Trophoblast cell (in vitro differentiated cells and primary cell): Measurements from ENCODE around the gene NXN.

Experiments used
- DNase-seq, 2 donors: peaks; one replicate each; pipeline ENCODE4 v3.0.0-alpha.2; 2016
- H2AFZ ChIP-seq: 2 replicates; pipeline ENCODE4 v1.6.1; 2013; ENCODE audit warnings: low read length, moderate library complexity, mild to moderate bottlenecking; ENCODE audit not compliant: insufficient read depth, poor library complexity
- H2AK5ac ChIP-seq: 2 replicates; pipeline ENCODE4 v1.6.1; 2013; ENCODE audit warnings: mild to moderate bottlenecking, low read length
- H2BK120ac ChIP-seq: 2 replicates; pipeline ENCODE4 v1.6.1; 2013; ENCODE audit warnings: low read length, mild to moderate bottlenecking, moderate library complexity; ENCODE audit not compliant: insufficient read depth, poor library complexity
- H2BK12ac ChIP-seq: 2 replicates; pipeline ENCODE4 v1.6.1; 2013; ENCODE audit warnings: mild to moderate bottlenecking, low read length, moderate library complexity
- H2BK5ac ChIP-seq: 2 replicates; pipeline ENCODE4 v1.6.1; 2013; ENCODE audit warnings: low read length, low read depth, moderate library complexity, mild to moderate bottlenecking; ENCODE audit not compliant: poor library complexity
- H3K14ac ChIP-seq: 2 replicates; pipeline ENCODE4 v1.6.1; 2013; ENCODE audit warnings: mild to moderate bottlenecking, low read length
- H3K18ac ChIP-seq: 2 replicates; pipeline ENCODE4 v1.6.1; 2013; ENCODE audit warnings: mild to moderate bottlenecking, low read length
- H3K23ac ChIP-seq: 2 replicates; pipeline ENCODE4 v1.6.1; 2013; ENCODE audit warnings: low read length
- H3K27ac ChIP-seq: 2 replicates; pipeline ENCODE4 v1.5.1; 2013; ENCODE audit warnings: low read depth, mild to moderate bottlenecking, inconsistent platforms, low read length, moderate library complexity
- H3K27me3 ChIP-seq: 2 replicates; pipeline ENCODE4 v1.6.1; 2013; ENCODE audit warnings: inconsistent platforms, mild to moderate bottlenecking, low read length, moderate library complexity; ENCODE audit not compliant: insufficient read depth
- H3K36me3 ChIP-seq, 2 experiments: 1 replicate in 1 of 2; 2 replicates in 1 of 2; pipeline ENCODE4 v1.6.1; 2013; ENCODE audit warnings: low read length in 2 of 2, mild to moderate bottlenecking in 2 of 2, moderate library complexity in 1 of 2; ENCODE audit not compliant: insufficient read depth in 2 of 2, control insufficient read depth in 1 of 2
- H3K4ac ChIP-seq: 2 replicates; pipeline ENCODE4 v1.6.1; 2013; ENCODE audit warnings: low read depth, mild to moderate bottlenecking, low read length, moderate library complexity
- H3K4me1 ChIP-seq, 2 experiments: 1 replicate in 1 of 2; 2 replicates in 1 of 2; pipeline ENCODE4 v1.6.1; 2013; ENCODE audit warnings: low read length in 2 of 2, mild to moderate bottlenecking in 2 of 2, moderate library complexity in 1 of 2; ENCODE audit not compliant: insufficient read depth in 2 of 2, control insufficient read depth in 1 of 2
- H3K4me2 ChIP-seq: 2 replicates; pipeline ENCODE4 v1.6.1; 2013; ENCODE audit warnings: inconsistent platforms, mild to moderate bottlenecking, low read length, moderate library complexity
- H3K4me3 ChIP-seq: 2 replicates; pipeline ENCODE4 v1.5.1; 2013; ENCODE audit warnings: mild to moderate bottlenecking, low read depth, low read length, inconsistent platforms
- H3K79me1 ChIP-seq: one replicate; pipeline ENCODE4 v1.6.1; 2013; ENCODE audit warnings: low read length
- H3K79me2 ChIP-seq: 2 replicates; pipeline ENCODE4 v1.6.1; 2013; ENCODE audit warnings: low read length, mild to moderate bottlenecking; ENCODE audit not compliant: control insufficient read depth, insufficient read depth, poor library complexity
- H3K9ac ChIP-seq: 2 replicates; pipeline ENCODE4 v1.6.1; 2013; ENCODE audit warnings: mild to moderate bottlenecking, low read length
- H3K9me3 ChIP-seq: 2 replicates; pipeline ENCODE4 v1.6.1; 2013; ENCODE audit warnings: low read depth, mild to moderate bottlenecking, control low read depth, inconsistent platforms, low read length; ENCODE audit not compliant: insufficient read depth
- H4K12ac ChIP-seq: 2 replicates; pipeline ENCODE4 v1.6.1; 2013; ENCODE audit warnings: low read depth, mild to moderate bottlenecking, low read length, moderate library complexity
- H4K8ac ChIP-seq: 2 replicates; pipeline ENCODE4 v1.6.1; 2013; ENCODE audit warnings: low read depth, mild to moderate bottlenecking, low read length, moderate library complexity
- H4K91ac ChIP-seq: one replicate; pipeline ENCODE4 v1.6.1; 2013; ENCODE audit warnings: low read depth, mild to moderate bottlenecking, low read length, moderate library complexity
- WGBS: extraction: QIAGEN DNeasy Blood & Tissue Kit; methylation state at CpG from one replicate; pipeline ENCODE4 v1.1.7; 2013; ENCODE audit warnings: missing lambda C conversion rate; ENCODE audit not compliant: insufficient read length, insufficient coverage; ENCODE audit errors: extremely low coverage; 5-methylcytosine and 5-hydroxymethylcytosine counted together

Gene NXN

GRCh38 chr17:914561-914960, 65.0 kb downstream of the NXN start:
- Histone ChIP-seq H3K4ac (no peak overlapping the region), H4K12ac (no peak overlapping the region), H2AFZ (no peak overlapping the region), H3K9ac (no peak overlapping the region), H3K4me2 (no peak overlapping the region), H2BK5ac (no peak overlapping the region), H3K27me3 (no peaks in the 10 kb centered on the region), H3K18ac (no peak overlapping the region), H3K23ac (no peak overlapping the region), H3K36me3 (no peaks in the 10 kb centered on the region), H2BK120ac (no peak overlapping the region), H3K79me1 (no peaks in the 10 kb centered on the region), H3K14ac (no peak overlapping the region), H2BK12ac (no peak overlapping the region), H4K8ac (no peak overlapping the region), H2AK5ac (no peak overlapping the region), H4K91ac (no peak overlapping the region), H3K4me3 (no peak overlapping the region), H3K4me1 (peaks cover 4 to 12% of the 10 kb centered on the region in 2 experiments), H3K79me2 (peaks cover 10% of the 10 kb centered on the region), H3K27ac (no peak overlapping the region), H3K9me3 (no peaks in the 10 kb centered on the region)
- WGBS, result no CpG with 5 or more reads among the region's 9 CpGs
- DNase-seq, result no peak

- no peaks in the 10 kb centered on the region for H3K27me3 ChIP-seq
- no peak overlapping the region for H2BK5ac ChIP-seq
- no peak overlapping the region for H3K4me2 ChIP-seq
- H4K8ac ChIP-seq, result no peak overlapping the region
- H3K79me1 ChIP-seq, result no peaks in the 10 kb centered on the region
- H2AFZ ChIP-seq, result no peak overlapping the region
- no peaks in the 10 kb centered on the region for H3K9me3 ChIP-seq
- no peak overlapping the region for H2BK120ac ChIP-seq
- no CpG with 5 or more reads among the region's 7 CpGs for WGBS
- H4K12ac ChIP-seq, result no peak overlapping the region
- H3K18ac ChIP-seq, result no peak overlapping the region
- DNase-seq, result no peak
- peaks cover 6 to 9% of the 10 kb centered on the region in 2 experiments for H3K4me1 ChIP-seq
- no peak overlapping the region for H3K14ac ChIP-seq
- H3K9ac ChIP-seq, result no peak overlapping the region
- H3K79me2 ChIP-seq, result peaks cover 7% of the 10 kb centered on the region
- H3K4me3 ChIP-seq, result no peak overlapping the region
- no peak overlapping the region for H4K91ac ChIP-seq
- H2AK5ac ChIP-seq, result no peak overlapping the region
- H3K23ac ChIP-seq, result no peak overlapping the region
- H3K4ac ChIP-seq, result peak overlapping the region; percentile 52
- H3K36me3 ChIP-seq, result no peaks in the 10 kb centered on the region
- peak overlapping the region; percentile 2 for H3K27ac ChIP-seq
- no peak overlapping the region for H2BK12ac ChIP-seq
Observed at GRCh38 chr17:913207-913606, 66.4 kb downstream of the NXN start.

GRCh38 chr17:909642-910323, 69.8 kb downstream of the NXN start:
- Histone ChIP-seq H3K14ac (no peak overlapping the region), H4K91ac (no peak overlapping the region), H3K4me2 (no peak overlapping the region), H2BK120ac (no peak overlapping the region), H3K27ac (no peak overlapping the region), H3K23ac (no peak overlapping the region), H3K79me2 (peaks cover 2% of the 10 kb centered on the region), H3K4me3 (no peak overlapping the region), H3K9ac (no peak overlapping the region), H2AFZ (no peak overlapping the region), H3K79me1 (no peaks in the 10 kb centered on the region), H2BK5ac (no peak overlapping the region), H3K4me1 (peaks cover 6 to 8% of the 10 kb centered on the region in 2 experiments), H3K9me3 (no peaks in the 10 kb centered on the region), H3K18ac (no peak overlapping the region), H2BK12ac (no peak overlapping the region), H4K12ac (no peak overlapping the region), H3K27me3 (no peaks in the 10 kb centered on the region), H4K8ac (no peak overlapping the region), H3K4ac (peak overlapping the region; percentile 49), H2AK5ac (no peak overlapping the region), H3K36me3 (no peaks in the 10 kb centered on the region)
- no peak for DNase-seq
- no CpG with 5 or more reads among the region's 24 CpGs for WGBS

GRCh38 chr17:907725-908124, 71.9 kb downstream of the NXN start:
- Histone ChIP-seq H2BK120ac (no peak overlapping the region), H3K4me1 (peaks cover 9% of the 10 kb centered on the region in 2 experiments), H3K27me3 (no peaks in the 10 kb centered on the region), H3K23ac (no peak overlapping the region), H2AK5ac (no peak overlapping the region), H3K4me2 (no peak overlapping the region), H3K14ac (no peak overlapping the region), H3K36me3 (no peaks in the 10 kb centered on the region), H4K8ac (no peak overlapping the region), H3K79me2 (peaks cover 4% of the 10 kb centered on the region), H4K12ac (no peak overlapping the region), H3K9ac (no peak overlapping the region), H3K9me3 (no peaks in the 10 kb centered on the region), H3K4ac (no peak overlapping the region), H2BK5ac (no peak overlapping the region), H2BK12ac (no peak overlapping the region), H3K27ac (no peak overlapping the region), H3K79me1 (peaks cover 2% of the 10 kb centered on the region), H3K4me3 (no peak overlapping the region), H3K18ac (no peak overlapping the region), H2AFZ (no peak overlapping the region), H4K91ac (no peak overlapping the region)
- no CpG with 5 or more reads among the region's 6 CpGs for WGBS
- DNase-seq, result no peak
